Stimulated activated CD8-positive, alpha-beta memory T cell treated with anti-CD3 and anti-CD28 coated beads, Interleukin-15, amount 100 ng/mL, for 48 hours (primary cell): Measurements from ENCODE around the gene THSD4.
"Not testable (repeated sequence)": the region's sequence is repeated elsewhere in the genome, so short reads cannot be mapped to it uniquely, and the experiment has no call there.

ENCODE experiments used
- DNase-seq, 2 donors: peaks; one replicate each; pipeline ENCODE4 v3.0.0-alpha.2; 2020; ENCODE audit warnings: low read depth in 2 of 2

The THSD4 gene

DNA sequence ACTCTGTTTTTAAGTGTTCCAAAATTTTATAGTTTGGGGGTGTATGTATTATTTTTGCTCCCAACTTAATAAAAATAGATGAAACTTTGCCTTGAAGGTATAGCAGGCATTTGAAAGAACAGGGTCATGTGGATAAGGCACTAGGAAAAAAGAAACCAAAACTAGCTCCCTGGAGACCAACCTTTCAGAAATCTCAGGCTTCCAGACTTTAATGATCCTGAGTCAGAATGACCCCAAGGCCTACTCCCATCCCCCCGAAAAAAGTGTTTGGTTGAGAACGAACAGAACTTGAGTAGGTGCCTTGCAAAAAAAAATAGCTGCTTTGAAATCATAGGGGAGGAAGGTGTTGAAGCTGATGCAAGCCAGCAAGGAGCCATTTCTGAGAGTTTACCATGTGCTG, 309.5 kb downstream of the THSD4 start:
- DNase-seq: no peak

DNA sequence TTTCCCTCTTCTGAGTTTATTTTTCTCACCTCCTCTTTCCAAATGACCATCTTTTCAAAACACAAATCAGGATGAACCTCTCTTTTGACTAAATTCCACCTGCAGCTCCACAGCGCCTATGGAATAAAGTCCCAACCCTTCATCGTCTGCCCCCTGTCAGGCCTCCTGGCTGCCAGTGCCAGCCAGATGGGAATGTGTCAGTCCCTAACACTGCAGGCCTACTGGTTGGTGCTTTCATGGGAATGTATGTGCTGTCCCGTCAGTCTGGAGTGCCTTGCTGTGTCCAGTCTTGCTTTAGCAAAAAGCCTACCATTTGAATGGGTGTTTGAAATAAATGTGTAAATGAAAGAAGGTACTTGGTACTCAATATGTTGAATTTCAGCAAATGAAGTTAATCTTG, 310.1 kb downstream of the THSD4 start:
- no peak for DNase-seq

DNA sequence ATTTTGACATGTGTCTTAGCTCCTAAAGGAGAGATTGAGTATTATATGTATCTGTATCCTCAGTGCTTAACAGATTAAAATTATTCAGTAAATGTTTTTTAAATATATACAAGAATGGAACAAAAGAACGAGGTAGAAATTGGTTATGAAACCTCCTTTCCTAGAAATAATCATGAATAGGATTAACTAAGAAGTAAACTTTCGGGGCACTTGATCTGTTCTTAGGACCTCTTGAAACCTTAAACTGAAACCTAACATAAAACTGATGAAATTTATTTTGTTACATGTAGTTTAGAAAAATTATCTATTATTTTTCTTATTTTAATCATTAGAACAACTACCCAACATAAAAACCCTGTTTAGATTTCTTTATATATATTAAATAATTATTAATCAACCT, 311.5 kb downstream of the THSD4 start:
- DNase-seq: no peak

DNA sequence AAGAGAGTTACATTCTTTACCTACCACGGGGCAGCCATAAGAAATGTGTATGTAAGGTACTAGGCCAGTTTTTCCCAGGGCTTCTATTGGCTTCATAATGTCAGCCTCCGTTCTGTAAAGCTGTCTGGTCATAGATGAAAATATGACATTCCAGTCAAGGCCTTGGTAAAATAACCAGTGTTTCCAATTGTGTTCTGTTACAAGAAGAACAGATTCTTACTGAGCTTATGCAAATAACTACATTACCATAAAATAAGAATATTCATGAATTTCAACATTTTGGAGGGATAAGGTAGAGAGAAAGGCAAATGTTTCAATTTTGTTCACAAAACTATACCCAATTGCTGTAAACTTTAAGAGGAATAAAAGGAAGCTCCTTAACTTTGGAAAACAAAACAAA, 315.5 kb downstream of the THSD4 start:
- no peak for DNase-seq

DNA sequence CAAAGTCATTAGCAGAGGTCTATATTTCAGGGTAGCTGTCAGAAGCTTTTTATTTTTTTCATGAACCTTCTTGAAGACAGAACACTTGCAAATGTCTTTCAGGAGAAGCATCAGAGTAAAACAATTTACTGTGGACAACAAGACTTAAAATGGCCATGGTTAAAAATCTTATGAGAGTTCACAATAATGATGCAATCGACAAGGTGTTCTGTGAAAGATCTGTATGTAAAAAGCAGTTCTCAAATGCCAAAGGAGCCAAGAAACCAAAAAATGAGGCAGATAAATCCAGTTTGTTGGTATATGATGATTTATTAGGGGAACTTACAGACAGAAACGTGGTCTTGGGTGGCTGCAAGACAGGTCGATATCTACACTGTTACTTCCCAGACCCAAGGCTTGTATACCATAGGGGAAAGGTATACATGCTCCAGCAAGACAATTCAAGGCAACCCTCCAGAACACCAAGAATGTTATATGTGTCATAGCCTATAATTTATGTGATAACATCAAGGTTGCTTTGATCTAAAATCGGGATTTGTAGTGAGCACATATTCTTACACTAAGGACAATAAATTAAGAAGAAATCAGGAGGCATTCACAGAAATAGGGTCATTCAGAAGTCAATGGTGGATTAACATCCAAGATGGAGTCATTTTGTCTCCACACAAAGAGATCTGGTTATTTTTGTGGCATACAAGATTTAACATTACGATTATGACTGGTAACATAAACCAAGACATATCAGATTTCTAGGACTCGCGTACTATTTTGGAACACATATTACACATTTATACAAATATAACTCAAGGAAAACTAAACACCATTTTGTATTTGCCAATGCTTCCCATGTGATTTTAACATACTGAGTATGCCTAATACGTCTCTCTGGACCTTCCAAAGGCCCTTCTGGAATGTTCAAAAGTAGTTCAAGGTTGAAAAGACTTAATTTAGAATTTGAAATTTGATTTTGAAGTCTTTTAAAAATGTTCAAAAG, 316.4 kb downstream of the THSD4 start:
- no peak for DNase-seq

DNA sequence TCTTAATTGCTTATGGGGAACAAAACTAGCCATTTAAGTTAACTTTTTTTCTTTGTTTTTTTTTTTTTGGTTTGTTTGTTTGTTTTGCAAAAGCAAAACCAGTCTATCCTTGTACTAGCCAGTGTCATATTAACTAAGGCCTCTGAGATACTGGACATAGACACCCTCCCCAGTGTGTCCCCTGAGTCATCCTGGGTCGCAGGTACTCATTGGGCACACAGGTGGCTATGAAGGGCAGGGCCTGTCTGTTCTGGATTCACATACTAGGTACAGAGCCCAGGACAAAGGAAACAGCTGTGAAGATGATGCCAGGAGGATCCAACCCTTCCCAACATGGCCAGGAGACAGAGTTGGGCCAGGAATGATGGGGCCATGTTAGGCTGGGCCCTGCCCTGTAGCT, 318.1 kb downstream of the THSD4 start:
- no peak for DNase-seq

DNA sequence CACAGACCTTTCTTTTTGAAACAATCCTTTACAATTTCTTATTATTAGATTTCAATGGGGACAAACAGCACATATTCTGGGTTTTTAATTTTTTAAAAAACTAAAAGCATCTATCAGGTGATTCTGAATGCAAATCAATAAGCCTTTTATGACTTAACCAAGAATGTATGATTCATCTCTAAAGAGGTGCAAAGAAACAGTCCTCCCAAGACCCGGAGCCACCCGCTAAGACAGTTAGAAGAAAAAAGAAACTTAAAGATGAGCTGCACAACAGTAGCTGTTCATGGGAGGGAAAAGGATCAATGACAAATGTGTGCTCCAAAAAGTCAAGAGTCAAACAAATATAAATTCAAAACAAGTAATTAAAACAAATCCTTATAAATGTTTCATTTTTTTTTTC, 319.5 kb downstream of the THSD4 start:
- DNase-seq: no peak

DNA sequence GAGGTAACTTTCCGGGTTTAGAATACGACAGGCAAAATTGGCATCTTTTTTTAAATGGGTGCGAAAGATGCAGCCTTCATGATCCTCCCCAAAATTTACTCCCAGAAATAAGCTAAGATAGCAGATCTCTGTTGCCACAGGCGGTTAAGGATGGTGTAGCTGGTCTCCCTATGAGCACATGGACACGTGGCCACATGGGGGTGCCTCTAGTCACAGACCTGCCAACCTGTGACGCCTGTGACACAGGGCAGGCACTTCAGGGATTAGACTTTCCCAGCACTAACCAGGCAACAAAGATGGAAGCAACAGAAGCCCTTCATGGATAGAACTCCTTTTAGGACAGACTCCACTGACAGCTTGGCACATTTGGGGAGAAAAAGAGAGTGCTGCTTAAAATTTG, 320.3 kb downstream of the THSD4 start:
- DNase-seq: no peak

DNA sequence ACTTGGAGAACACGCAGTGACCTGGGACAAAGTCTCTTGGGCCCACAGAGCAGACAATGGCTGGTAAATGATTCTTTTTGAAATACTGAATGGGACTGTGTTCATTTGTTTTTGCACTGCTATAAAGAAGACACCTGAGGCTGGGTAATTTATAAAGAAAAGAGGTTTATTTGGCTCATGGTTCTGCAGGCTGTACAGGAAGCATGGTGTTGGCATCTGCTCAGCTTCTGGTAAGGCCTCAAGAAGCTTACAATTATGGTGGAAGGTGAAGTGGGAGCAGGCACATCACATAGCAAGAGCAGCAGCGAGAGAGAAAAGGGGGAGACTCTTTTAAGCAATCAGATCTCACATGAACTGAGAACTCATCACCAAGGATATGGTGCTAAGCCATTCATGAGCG, 321.6 kb downstream of the THSD4 start:
- no peak for DNase-seq

DNA sequence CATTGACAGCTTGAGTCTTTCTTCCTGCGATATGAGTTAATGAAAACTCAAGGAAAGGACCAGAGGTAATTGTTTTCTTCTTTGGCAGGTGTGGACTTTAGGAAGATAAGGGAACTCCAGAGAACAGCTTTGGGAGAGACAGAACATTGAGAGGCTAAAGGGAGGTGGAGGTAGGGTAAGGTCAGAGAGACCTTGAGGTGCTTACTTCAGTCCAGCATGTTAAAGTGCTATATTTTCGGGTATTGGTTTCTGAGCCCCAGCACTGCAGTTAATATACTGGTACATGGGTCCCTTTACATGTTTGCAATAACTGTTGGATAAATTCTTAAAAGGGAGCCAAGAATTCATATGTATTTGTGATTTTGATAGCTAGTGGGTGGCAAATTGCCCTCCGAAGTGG, 322.1 kb downstream of the THSD4 start:
- no peak for DNase-seq

DNA sequence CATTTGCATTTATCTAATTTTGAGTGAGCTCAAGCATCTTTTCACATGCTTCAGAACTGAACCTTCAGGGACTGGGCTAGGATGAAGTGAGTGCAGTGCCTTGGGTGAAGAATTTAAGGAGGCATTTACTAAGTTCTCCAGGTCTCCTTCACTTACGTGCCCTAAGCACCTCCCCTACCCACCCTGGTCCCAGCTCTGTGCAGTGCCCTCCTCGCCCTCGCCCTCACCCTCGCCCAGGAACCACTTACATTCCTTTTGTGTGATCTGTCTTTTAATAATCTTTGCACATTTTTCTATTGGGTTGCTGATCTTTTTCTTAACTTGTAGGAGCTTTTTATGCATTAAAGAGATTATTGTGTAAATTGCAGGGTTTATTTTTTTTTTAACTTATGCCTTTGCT, 322.6 kb downstream of the THSD4 start:
- no peak for DNase-seq

DNA sequence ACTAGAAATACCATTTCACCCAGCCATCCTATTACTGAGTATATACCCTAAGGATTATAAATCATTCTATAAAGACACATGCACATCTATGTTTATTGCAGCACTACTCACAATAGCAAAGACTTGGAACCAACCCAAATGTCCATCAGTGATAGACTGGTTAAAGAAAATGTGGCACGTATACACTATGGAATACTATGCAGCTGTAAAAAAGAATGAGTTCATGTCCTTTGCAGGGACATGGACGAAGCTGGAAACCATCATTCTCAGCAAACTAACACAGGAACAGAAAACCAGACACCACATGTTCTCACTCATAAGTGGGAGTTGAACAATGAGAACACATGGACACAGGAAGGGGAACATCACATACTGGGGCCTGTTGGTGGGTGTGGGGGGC, 324.2 kb downstream of the THSD4 start:
- DNase-seq: not testable (repeated sequence)

DNA sequence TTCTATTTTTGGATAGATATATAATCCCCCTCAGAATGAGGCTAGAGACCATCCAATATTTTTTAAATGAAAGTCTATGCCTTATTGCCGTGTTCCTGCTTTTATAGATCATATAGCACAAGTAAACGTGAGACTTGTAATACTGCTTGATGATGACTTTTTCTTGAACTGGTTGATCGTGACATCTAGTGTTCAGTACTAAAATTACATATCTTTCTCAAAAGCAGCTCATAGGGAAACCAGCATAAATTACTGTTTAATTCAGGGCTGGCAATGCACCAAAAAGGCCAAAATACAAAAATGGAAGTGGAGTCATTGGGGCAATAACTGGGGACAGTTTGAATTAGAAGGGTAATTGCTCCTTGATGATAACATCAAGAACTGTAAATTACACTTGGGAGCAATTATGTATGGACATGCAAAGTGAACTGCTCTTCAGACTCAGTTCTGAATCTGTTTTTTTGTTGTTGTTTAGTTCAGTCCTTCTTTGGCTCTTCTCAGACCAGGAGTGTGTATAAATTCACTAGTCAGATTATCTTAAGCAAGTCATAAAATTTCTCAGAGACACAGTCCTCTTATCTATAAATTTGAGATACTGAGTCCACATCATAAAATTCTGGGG, 325.3 kb downstream of the THSD4 start:
- no peak for DNase-seq

DNA sequence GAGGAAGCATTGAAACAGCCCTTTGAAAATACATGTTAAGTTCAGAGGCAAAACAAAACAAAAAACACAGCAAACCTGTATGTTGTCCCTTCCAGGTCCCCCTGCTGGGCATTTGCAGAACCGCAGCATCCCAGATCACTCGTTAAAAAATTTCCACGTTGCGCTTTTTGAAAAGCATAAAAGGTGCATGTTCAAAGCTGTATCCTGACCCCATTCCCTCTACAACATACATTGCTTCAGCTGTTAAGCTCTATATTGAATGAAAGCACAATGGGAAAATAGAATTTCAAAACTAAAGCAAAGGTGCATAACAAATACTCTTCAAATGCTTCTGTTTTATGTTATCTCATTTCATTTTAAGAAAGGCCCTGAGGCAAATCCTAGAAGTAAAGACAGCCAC, 328.3 kb downstream of the THSD4 start:
- DNase-seq: no peak

DNA sequence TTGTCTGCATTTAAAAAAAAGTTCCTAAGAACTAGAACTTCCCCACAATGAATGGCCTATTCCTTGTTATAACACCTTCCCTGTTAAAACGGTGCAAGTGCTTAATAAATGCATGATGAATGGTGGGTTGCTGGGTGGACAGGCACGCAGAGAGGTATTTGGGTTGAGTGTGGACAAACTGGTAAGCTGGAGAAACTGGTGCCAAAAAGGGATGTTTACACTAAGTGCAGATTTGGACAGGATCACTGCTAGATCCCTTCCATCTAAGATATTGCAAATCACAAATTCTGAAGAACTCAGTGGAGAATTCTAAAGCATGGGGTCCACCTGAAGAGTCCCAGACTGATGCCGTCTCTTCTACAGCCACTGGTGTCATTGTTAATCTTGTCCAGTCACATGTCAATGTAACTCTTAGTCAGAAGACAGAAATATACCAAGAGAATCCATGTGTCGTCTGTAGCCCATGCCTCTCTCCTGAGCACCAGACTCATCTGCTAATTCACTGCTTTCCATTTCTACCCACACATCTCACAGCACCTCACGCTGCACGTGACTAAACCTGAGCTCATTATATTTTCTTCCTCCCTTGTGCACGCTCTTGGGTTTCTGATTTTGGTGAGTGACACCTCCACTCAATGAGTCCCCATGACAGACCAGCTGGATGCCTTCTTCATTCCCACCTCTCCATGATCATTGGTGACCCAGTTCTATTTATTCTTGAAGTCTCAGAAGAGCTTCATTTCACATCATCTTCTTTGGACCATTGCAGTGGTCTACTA, 328.9 kb downstream of the THSD4 start:
- no peak for DNase-seq

DNA sequence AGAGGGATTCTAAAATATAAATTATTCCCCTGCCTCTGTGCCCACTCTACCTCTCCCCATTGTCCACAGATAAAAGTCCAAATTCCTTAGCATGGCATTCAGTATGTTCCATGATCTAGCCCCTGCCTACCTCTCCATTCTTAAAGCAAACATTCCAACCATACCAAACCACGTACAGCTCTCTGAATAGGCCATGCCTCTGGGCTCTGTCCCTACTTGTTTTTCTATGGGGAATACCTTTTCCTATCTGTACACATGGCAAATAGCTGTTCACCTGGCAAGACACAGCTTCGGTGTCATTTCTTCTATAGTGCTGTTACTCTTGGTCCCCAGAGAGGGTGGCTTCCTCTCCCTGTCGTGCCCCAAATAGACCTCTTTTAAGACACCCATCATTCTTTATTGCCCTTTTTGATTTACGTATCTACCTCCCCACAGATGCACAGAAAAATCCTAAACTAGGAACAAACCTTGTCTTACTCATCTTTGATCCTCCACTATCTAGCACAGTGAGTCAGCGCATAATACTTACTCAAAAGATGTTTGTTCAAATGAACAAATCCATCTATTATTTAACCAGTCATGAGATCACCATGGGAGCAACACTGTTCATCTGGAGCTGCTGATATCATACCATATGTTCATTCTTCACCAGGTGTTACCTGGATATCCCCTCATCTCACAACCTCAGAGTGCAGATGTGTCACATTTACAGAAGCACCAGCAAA, 329.8 kb downstream of the THSD4 start:
- DNase-seq: no peak

DNA sequence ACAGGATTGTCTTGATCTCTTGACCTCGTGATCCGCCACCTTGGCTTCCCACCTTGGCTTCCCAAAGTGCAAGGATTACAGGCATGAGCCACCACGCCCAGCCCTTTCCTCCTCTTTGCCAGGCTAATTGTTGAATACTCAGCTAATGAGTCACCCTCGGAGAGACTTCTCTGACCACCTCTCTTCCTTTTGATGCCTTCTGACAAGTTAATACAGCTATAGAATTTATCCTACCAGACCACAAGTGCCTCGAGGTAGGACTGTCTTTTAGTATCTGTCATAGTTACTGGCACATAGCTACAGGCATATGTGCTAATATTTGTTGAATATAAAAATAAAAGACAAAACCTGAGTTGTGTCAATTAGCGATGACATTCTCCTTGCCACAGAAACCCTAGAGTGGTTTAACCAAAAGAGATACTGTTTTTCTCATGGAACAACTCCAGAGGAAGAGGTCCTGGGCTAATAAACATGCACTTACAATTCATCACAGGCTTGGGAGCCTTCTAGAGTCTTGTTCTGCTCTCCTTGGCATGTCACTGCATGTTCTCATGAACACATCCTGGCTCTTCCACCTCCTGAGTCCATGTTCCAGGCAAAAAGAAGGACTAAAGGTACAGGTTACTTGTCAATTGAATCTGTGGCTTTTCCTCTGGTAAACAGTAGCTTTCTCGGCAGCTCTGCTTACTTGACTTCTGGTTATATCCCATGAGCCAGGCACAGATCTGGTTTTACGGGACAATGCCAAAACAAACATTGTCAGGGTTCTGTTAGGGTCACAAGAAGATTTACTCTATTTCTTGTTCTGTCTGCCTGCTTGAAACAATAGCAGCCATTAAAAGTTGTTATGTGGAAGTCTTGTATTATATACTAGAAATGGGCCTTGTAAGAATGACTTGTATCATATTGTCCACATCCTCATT, 332.3 kb downstream of the THSD4 start:
- no peak for DNase-seq

DNA sequence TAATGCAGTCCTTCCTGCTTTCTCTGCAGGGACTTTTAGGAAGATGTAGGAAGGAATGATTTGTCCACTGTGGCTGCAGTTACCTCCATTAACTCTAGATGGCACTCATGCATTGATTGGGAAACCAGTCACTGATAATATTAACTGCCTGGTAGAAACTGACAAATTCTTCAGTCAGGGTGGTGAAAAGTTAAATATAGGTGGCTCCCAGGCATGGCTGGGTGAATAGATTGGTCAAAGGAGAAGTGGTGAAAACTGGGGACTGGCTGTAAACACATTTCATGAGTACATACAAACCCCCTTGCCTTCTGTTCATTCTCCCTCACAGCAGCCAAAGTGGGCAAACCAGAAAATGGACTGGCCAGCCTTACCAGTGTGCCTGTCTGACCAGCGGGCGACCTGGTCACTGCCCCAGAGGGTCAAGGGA, 333.4 kb downstream of the THSD4 start:
- DNase-seq: no peak

DNA sequence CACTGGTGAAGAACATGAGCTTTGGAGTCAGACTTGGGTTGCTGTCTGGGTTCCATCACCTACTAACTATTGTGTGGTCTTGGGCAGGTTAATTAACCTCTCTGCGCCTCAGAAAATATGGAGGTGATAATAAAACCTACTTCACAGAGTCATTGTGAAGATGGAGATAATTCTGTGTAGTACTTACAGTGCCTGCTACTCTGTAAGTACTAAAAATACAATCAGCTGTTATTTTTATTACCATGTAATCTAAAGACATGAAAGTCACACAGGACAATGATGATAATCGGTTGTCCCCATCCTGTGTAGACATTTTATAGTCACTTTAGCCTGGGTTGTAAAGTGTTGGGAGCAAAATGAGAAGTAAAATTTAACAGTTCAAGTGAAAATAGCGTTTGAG, 334.1 kb downstream of the THSD4 start:
- DNase-seq: no peak

DNA sequence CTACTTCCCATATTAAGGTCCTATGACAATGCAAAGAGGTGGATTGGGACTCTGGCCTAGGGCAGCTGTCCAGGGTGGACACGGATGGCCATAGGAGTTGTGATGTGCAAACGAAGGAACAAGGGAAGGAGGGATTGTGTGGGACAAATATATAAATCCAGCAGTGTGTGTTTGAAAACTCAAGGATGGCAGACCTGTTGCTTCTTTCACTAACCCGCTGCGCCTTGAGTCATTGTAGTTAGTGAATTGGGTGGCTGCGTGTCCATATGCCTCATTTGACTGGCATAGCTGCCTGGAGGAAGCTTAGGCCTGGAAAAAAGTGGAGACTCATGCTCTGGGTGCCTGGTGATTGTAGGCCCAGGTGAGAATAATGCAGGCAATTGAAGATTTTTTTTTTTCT, 334.7 kb downstream of the THSD4 start:
- DNase-seq: no peak

DNA sequence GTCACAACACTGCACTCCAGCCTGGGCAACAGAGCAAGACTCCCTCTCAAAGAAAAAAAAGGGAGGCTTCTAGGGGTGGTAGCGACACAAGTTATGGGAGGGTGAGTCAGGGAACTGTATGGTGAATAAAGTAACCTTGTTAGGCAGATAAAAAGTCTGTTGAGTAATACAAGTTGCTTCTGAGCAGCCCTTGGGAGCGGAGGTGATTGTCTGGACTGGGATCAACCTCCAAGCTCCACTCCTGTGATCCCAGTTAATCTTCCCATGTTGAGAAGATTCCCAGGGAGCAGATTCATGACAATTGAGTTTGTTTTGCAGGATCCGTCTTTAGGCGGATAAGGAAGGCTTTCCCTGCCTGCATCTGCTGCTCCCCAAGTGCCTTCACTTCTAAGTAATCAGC, 335.9 kb downstream of the THSD4 start:
- DNase-seq: no peak
